NCI-H1092 treated with DMSO at 0.1 percent for 48 hours (cell line): ENCODE measurements around the gene MAP3K20.
"Not testable (repeated sequence)": the region's sequence is repeated elsewhere in the genome, so short reads cannot be mapped to it uniquely, and the experiment has no call there.

Experiments
- DNase-seq: peaks from one replicate; lab custom pipeline; 2025; lab: John Stamatoyannopoulos, UW

The MAP3K20 gene

DNA sequence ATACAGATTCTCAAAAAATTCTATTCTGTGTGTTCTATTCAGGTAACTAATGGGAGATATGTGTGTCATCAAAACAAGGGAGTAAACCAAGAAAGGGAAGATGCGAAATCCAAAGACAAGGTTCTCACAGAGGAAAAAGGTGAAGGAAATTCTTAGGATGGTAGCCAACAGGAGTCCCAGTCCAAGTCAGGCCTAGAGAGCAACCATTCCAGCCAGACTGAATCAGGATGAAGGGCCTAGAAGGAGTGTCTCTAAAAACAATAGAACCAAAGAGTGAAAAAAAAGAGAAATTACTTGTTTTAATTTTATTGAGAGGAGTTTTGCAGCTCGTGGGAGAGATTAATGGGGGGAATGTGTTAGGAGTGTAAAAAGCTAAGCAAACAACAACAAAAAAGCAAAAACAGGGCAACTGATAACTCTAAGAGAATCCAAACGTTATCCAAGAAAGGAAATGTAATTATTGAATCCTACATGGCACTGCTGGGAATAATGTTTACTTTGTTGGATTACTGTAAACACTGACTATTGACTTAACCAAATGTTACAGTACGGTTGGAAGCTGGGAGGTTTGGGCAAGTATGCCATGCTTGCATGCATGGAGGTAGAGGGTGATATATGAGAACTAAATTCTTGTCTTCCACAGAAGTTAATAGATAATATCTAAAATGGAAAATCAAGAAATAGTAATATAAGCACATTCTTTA, 12.3 kb downstream of the MAP3K20 start:
- DNase-seq: no peak

DNA sequence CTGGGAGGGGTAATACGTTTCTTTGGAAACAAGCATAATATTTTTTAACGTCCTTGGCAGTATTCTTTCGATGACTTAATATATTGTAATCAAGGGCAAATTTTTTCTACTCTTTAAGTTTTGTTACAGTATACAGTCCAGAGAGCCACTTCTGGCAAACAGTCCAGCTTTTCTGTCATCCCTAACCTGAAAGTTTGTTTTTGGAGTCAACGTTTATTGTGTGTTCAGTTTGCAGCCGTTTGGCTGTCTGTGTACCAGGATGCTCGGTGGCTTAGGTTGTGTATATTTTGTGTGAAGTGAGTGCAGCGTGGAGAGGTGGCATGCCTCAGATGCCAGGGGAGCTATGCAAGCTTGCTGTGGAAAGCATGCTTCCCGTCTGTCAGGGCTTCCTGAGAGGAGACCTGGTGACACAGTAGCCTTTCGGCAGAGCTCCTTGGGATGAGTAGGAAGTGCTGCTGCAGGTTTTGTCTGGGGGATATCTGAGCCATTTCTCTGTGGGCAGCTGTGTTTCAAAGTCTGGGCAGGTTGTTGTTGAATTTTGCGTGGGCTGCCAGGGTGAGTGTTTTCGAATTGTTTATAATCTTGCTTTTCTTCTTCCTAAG, 14.7 kb downstream of the MAP3K20 start:
- DNase-seq: no peak

DNA sequence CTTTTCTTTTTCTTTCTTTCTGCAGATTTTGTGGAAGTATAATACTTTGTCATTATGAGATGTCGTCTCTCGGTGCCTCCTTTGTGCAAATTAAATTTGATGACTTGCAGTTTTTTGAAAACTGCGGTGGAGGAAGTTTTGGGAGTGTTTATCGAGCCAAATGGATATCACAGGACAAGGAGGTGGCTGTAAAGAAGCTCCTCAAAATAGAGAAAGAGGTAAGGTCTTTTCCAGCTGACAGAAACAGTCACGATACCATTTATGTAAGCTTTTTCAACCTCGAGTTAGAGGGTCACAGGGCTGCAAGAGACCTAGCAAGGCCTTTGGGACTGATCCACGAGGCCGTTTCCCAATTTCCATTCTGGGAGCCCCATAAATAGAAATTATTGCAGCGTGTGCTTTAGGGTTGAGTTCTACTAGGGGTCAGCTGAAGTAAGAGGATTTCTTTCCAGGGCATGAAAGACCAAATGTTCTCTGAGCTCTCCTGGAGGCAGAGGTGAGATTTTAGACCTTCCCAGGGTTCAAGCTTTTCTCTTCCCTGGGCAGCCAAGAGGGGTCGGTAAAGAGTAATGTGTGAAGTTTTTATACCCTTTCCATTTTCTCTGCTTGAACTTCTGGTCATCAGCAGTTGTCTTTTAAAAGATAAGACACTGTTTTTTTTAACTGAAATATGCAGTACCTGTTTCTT, 15.5 kb downstream of the MAP3K20 start:
- no peak for DNase-seq

DNA sequence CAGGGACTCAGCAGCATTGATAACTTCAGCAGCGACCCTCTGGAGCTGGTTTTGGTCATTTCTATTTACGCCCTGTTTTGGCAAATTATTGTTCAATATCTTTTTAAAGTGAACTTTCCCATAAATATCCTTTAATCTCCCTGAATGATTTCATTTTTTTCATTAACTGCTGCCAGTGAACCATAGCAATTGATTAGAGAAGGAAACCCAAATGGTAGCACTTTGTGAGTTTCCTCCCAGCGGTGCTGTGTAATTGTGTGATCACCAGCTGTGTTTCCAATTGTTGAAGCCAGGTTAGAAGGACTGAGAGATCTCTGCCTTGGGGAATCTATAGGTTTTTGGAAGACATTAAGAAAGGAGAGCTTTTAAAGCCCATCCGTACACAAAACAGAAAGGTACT, 16.3 kb downstream of the MAP3K20 start:
- DNase-seq: no peak

DNA sequence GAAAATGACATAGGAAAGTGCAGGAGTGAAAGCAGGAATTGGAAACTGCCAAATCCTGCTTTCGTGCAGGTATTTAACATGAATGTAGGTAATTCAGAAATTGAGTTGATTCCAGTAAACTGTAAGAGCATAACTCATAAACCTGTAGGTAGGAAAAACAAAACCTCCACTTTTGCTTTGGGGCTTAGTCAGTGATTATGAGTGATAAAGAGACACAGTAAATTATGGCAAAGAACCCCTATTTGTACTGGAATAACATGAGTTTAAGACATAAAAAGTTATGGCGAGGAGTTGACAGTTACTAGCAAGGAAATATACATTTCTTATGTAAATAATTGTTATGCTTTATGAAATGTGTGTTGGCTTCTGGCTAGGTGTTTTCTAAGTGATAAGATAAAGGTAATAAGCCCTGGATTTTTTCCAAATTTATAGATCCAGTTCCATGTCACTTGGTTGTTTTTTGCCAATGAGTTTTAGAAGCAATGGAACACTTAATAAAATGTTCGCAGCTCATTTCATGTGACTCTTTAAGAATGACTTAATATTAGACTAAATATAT, 17.3 kb downstream of the MAP3K20 start:
- DNase-seq: no peak

DNA sequence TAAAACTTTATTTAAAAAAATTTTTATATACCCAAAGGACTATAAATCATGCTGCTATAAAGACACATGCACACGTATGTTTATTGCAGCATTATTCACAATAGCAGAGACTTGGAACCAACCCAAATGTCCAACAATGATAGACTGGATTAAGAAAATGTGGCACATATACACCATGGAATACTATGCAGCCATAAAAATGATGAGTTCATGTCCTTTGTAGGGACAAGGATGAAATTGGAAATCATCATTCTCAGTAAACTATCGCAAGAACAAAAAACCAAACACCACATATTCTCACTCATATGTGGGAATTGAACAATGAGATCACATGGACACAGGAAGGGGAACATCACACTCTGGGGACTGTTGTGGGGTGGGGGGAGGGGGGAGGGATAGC, 18.0 kb downstream of the MAP3K20 start:
- not testable (repeated sequence) for DNase-seq

DNA sequence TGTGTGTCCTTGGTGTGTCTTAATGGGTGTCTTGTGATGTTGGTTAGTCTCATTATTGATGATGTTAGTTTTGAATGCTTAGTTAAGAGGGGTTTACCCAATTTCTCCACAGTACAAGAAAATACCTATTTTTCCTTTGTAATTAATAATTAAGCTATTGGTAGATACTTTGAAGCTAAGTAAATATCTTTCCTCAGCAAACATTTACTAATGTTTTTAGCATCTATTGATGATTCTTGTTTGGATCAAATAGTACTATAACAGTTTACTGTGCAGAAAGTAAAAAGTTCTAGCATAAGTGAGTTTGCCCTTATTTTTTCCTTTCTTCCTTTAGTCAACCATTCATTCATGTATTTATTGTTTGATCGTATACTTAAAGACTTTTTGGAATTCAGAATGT, 19.1 kb downstream of the MAP3K20 start:
- no peak for DNase-seq

DNA sequence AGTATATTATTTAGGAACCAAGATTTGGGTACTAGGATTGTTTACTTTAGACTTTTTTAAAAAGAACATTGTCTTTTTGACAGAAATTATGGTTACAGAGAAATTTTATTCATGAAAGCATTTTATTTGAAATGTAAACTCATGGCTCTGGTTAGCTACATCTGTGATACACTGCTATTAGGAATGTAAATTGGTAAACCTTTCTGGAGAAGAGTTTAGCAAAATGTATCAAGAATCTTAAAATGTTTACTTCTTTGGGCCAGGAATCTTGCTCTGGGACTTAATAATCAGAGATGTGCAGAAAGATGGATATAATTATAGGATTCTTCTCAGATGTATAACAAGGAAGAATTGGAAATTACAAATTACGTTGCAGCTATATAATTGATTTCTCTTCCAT, 19.7 kb downstream of the MAP3K20 start:
- DNase-seq: no peak

DNA sequence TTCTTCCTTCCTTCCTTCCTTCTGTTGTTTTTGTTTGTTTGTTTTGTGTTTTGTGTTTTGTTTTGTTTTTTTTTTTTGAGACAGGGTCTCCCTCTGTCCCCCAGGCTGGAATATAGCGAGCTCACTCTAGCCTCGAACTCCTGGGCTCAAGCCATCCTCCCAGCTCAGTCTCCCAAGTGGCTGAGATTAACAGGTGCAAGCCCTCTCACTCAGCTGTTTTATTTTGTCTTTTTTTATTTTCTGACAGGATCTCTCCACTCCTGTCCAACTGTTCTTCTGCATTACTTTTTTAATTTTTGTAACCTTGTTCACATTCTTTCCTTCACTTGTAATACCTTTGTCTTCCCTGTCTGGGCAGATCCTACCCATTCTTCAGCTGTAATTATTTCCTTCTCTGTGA, 23.6 kb downstream of the MAP3K20 start:
- DNase-seq: no peak

DNA sequence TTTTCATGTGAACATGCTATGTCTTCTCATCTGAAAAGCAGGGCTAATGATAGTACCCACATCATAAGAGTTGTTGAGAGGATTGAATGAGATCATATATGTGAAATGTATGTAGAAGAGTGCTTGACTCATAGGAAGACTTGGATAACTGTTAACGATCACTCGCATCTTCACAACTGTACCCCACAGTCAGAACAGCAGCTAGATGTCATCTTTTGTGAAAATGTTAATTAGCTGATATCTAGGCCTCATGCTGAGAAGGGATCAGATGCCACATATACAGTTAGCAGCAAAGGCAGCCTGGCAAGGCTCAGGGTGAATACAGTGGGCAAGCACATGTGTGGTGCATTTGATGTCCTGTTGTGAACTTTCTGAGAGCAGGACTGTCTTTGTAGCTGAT, 24.2 kb downstream of the MAP3K20 start:
- no peak for DNase-seq

DNA sequence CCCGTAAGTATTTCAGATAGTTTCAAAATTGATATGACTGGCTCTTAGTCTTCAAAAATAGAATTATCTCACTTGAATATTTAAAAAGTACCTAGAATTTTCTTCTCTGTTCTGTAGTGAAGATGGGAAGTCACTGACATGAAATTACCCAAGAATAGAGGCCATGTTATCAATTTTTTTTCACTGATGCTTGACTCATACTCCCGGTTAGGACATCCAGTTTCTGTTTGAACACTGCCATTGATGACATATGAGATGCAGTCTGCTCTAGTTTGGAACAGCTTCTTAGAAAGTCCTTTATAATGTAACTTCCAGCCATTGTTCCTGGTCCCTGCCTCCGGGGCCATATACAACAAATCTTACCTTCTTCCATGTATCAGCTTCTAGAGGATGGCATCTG, 26.0 kb downstream of the MAP3K20 start:
- no peak for DNase-seq

DNA sequence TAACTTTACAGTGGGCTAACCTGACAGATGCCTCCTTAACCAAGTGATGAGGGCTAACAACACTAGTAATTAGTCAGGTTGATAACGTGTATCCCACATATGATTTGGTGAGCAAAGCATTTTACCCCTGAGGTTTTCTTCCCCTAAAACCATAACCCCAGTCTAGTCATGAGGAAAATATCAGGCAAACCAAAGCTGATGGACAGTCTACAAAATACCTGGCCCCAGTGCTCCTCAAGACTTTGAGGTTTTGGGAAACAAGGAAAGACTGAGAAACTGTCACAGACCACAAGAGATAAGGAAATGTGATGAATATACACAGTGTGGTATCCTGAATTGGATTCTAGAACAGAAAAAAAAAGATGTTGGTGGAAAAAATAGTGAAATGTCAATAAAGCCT, 28.5 kb downstream of the MAP3K20 start:
- DNase-seq: no peak

DNA sequence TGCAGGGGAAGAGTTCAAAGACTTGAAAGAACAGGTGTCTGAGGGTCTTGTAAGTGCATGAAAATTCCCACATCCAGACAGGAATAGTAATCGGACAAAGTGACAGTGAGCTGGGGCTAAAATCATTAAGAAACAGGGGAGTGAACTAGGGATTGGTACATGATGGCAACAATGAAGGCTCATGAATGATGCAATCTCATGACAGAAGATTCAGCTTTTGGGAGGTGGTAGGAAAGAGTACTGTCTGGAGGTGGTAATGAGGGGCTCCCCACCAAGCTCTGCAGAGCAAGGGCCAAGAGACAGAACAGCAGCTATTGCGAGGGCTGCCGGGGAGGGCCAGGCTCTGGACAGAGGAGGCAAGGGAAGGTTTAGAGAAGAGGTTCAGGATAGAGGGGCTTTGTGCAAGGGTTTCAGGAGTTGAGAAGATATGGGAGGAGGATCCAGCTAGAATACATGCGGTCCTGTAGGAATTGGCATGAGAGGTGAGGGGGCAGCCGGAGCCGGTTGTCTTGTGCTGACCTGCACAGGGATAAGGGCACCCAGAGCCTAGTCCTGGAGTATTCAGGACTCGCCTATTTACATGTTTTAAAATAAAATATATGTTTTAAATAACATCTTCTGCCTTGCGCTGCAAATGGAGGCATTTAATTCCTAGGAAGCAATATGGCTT, 31.4 kb downstream of the MAP3K20 start:
- DNase-seq: no peak

DNA sequence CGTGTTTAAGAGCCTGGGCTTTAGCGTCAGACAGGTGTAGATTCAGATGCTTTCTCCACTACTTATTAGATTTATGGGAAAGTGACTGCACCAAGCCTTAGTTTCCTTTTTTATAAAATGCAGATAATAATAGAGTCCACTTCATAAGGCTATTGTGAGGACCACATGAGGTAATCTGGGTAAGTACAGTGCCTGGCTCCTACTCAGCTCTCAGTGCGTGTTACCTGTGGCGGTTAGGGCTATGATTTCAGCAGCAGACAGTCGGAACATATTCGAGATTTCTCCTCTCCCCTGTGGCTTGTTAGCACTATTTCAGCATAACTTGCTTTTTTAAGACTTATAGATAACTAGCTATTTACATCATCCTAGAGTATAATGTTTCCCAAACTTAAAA, 32.0 kb downstream of the MAP3K20 start:
- no peak for DNase-seq

DNA sequence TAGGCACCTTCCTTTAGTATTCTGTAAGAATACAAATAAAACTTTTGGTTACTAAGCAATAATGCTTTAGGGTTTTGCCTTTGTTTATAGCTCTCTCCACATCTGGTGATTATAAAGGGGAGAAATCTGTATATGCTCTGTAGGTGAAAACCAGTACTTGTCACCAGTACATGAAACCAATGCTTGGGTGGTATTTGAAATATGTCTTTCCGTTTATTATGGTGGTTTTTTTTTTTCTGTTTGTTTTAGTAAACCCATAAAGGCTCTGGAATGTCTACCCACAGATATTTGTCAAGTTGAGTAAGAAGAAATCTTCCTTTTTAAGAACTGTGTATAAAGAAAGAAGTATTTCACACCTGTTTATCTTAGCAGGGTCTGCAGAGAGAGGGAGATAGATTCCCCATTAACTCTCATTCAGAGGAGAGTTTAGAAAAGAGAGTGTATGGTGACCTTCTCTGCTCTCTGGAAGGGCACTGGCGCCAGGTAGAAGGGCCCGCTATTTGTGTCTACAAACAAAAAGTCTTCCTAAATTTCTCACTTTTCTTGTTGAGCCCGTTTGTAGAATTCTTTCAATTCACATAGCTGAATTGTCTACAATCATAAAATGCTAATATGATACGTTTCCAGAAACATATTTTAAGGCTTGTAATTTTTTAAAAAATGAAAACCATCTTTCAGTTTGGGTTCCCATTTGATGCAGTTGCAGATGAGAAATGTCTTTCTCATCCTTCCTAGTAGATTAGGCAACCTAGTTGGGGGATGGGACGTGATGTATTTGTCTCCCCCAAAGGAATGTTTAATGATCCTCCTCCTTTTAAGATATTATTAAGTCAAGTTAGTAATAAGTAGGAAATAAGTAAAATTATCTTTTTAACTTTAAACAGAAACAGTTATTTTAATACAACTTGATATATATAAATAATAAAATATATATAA, 33.9 kb downstream of the MAP3K20 start:
- no peak for DNase-seq

DNA sequence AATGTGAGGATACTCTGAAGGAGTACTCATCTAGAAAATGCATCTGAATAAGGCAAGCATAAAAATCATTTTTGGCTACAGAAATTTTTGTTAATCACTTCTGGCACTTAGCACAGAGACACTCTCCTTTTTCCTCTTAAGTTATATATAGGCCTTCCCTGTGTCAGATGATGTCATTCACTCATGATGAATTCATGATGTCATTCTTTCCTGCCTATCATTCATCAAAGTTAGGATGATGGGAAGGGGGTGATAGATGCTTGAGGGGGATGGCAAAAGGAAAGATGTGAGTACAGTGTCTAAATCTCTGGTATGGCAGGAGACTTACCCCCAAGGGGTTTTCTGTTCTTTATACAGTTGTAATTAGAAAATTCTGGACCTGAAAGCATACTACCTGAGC, 42.0 kb downstream of the MAP3K20 start:
- DNase-seq: no peak

DNA sequence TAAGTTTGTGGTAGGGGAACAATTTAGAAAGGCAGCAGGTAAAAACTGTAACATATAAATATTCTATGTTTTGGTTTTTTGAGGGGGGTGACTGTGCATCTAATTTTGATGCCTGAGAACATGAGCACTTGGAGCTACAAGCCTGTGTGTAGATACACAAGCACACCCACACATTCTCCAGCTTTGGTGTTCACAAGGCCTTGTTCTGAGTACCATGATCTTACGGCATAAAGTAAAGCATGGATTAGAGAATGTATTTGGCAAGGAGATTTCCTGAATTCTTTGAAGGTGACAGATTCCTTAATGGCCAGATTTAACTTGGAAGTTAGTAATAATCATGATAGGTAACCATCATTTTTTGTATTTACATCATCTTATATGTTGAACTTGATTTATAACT, 42.7 kb downstream of the MAP3K20 start:
- DNase-seq: no peak

DNA sequence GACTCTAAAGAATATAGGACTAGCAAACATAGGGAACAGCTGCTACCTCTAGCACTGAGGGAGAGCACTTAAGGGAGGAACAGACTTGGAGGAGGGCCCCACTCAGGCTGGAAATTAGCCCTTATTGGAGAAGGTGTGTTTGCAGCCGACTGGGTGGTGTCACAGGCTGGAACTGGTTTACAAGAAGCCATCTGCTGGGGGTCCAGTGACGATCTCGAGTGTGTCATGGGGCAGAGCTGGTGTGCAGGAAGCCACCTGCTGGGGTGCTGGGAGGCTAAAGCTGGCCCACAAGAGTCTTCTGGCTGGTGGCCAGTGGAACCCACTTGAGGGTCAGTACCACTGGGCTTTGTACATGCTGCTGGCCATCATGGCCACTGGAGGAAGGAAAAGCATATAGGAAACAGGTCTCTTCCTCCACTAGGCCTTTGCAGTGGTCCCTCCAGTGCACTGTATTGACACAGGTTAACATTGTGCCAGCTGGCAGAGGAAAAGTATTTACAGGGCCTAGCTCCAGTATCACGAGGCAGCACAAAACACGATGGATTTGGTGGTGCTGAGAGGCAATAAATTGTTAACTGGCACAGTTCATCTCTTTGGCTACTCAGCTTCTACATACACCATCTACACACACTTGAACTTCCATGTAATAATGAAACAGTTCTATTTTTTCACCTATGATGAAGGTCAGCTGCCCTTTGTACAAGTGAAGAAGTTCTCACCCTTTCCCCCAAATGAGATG, 43.6 kb downstream of the MAP3K20 start:
- peak; percentile 81 for DNase-seq

DNA sequence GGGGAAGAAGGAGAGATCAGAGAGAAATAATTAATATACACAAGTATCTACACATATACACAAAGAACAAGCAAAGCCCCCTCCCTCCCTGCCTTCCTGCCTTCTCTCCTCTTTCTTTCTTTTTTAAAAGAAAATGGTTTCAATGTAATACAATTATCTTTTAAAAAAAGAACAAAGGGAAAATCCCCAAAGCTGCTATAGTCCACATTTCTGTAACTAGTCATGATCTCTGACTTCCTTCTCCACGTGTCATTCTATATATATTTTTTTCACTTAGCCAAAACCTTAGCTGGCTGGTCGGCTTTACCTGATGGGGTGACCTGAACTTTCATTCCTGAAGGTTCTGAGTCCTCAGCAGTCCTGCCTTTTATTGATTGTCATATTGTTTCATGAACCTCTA, 44.3 kb downstream of the MAP3K20 start:
- no peak for DNase-seq

DNA sequence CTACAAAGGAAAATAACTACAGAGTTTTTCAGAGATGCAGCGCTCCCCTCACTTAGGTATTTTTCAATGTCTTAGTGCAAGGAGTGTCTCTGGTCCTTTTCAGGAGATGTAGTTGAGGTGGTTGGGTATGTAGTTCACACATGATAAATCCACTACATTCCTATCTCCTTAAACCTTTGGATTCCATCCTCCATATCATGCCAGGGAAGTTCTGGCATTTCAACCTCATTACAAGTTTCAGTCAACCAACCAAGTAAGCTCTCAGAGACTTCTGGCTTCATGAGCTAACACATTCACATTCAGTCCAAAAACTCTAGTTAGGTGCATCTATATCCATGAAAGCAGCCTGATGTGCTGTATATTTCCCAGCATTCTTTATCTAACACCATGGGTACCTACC, 47.3 kb downstream of the MAP3K20 start:
- DNase-seq: no peak

DNA sequence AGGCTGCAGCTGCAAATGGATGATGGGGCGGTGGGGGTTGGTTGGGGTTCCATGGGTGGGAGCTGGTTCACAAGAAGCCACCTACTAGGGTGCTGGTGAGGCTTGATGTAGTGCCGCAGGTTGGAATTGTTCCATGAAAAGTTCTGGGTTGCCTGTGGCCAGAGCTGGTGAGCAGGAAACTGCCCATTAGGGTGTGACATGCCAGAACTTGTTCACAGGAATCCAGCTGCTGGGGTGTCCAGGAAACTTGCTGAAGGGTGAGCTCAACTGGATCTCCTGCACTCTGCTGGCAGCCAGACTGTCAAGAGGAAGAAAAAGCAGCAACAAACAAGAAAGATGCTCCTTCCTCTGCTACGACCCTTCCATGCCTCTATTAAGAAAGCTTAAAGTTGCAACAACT, 48.8 kb downstream of the MAP3K20 start:
- no peak for DNase-seq
